Measurements from ENCODE around the gene PM20D1. TPM values are rescaled to one million over a fixed set of nuclear protein-coding genes. Genes with fewer than 3 reads are reported as not detected.

The PM20D1 gene
- total and polyA plus RNA-seq, 7 experiments from 2014 or later: 0.92 to 2.7 (median 1.9) TPM

- no peaks in the 10 kb centered on the region for H3K4me1 ChIP-seq (ENCODE audit: control insufficient read depth in 2 of 2, insufficient read depth in 2 of 2, low read length in 2 of 2)
- ChIA-PET CTCF (no interaction called here), POLR2A (no interaction called here)
- ATAC-seq (no peak), DNase-seq (no peak)
- H3K27ac ChIP-seq (ENCODE audit: low read depth, low read length): no peak overlapping the region
- H3K27me3 ChIP-seq (ENCODE audit: control insufficient read depth in 2 of 2, insufficient read depth in 2 of 2, low read length in 2 of 2): no peaks in the 10 kb centered on the region
- Mint-ChIP-seq H3K4me3 (no peak overlapping the region), H3K36me3 (peaks cover 3 to 48% (median 12%) of the 10 kb centered on the region in 5 donors), H3K9me3 (no peaks in the 10 kb centered on the region), H3K27me3 (no peaks in the 10 kb centered on the region), H3K4me1 (peaks cover 5 to 9% (median 8%) of the 10 kb centered on the region in 7 donors), H3K27ac (peak overlapping the region in 1 of 9 donors; percentile 20)
- H3K4me3 ChIP-seq (ENCODE audit: low read length): no peak overlapping the region
- intact Hi-C loops (cut with micrococcal nuclease): no loop called here
- peaks cover 0 to 82% (median 0%) of the 10 kb centered on the region in 3 experiments for H3K36me3 ChIP-seq (ENCODE audit: control insufficient read depth in 2 of 3, insufficient read depth in 3 of 3, low read length in 3 of 3)
- H3K9me3 ChIP-seq (ENCODE audit: control insufficient read depth in 2 of 3, low read length in 3 of 3): no peaks in the 10 kb centered on the region
Observed at GRCh38 chr1:205797168-205797567, 52.8 kb downstream of the PM20D1 start.

- Mint-ChIP-seq H3K27ac (peak overlapping the region in 2 of 9 donors; percentile 9 to 18), H3K4me3 (no peak overlapping the region), H3K36me3 (peaks cover 4 to 60% (median 16%) of the 10 kb centered on the region in 5 donors), H3K4me1 (peaks cover 0 to 7% (median 0%) of the 10 kb centered on the region in 7 donors), H3K27me3 (no peaks in the 10 kb centered on the region), H3K9me3 (no peaks in the 10 kb centered on the region)
- CTCF ChIA-PET: interaction anchor here (0.5 to 7.3 kb wide), 5 partner anchors 17 to 327 kb away, joined by 3 to 169 read pairs (median 3); no protein-coding TSS in a partner anchor
- peaks cover 0 to 92% (median 0%) of the 10 kb centered on the region in 3 experiments for H3K36me3 ChIP-seq (ENCODE audit: control insufficient read depth in 2 of 3, insufficient read depth in 3 of 3, low read length in 3 of 3)
- H3K9me3 ChIP-seq (ENCODE audit: control insufficient read depth in 2 of 3, low read length in 3 of 3): no peaks in the 10 kb centered on the region
- POLR2A ChIA-PET: interaction anchor here (1.1 kb wide), 1 partner anchor 16 kb away, joined by 3 read pairs; no protein-coding TSS in a partner anchor
- no peaks in the 10 kb centered on the region for H3K27me3 ChIP-seq (ENCODE audit: control insufficient read depth in 2 of 2, insufficient read depth in 2 of 2, low read length in 2 of 2)
- H3K27ac ChIP-seq (ENCODE audit: low read depth, low read length): no peak overlapping the region
- no peak for ATAC-seq
- H3K4me3 ChIP-seq (ENCODE audit: low read length): no peak overlapping the region
- H3K4me1 ChIP-seq (ENCODE audit: control insufficient read depth in 2 of 2, insufficient read depth in 2 of 2, low read length in 2 of 2): no peaks in the 10 kb centered on the region
- intact Hi-C loops (cut with micrococcal nuclease): no loop called here
- DNase-seq: no peak
Observed at GRCh38 chr1:205794011-205794730, 55.8 kb downstream of the PM20D1 start.

- Histone ChIP-seq H3K36me3 (ENCODE audit: control insufficient read depth in 2 of 3, insufficient read depth in 3 of 3, low read length in 3 of 3) (peaks cover 0 to 83% (median 0%) of the 10 kb centered on the region in 3 experiments), H3K27ac (ENCODE audit: low read depth, low read length) (no peak overlapping the region), H3K4me1 (ENCODE audit: control insufficient read depth in 2 of 2, insufficient read depth in 2 of 2, low read length in 2 of 2) (no peaks in the 10 kb centered on the region), H3K4me3 (ENCODE audit: low read length) (no peak overlapping the region), H3K27me3 (ENCODE audit: control insufficient read depth in 2 of 2, insufficient read depth in 2 of 2, low read length in 2 of 2) (no peaks in the 10 kb centered on the region), H3K9me3 (ENCODE audit: control insufficient read depth in 2 of 3, low read length in 3 of 3) (no peaks in the 10 kb centered on the region)
- Mint-ChIP-seq H3K27me3 (no peaks in the 10 kb centered on the region), H3K4me1 (peaks cover 0 to 5% (median 0%) of the 10 kb centered on the region in 7 donors), H3K9me3 (no peaks in the 10 kb centered on the region), H3K27ac (peak overlapping the region in 2 of 9 donors; percentile 9 to 70), H3K36me3 (peaks cover 4 to 51% (median 10%) of the 10 kb centered on the region in 5 donors), H3K4me3 (no peak overlapping the region)
- intact Hi-C loops (cut with micrococcal nuclease): no loop called here
- ATAC-seq: no peak
- DNase-seq: no peak
- CTCF ChIA-PET: interaction anchor here (0.5 to 7.3 kb wide), 9 partner anchors 18 to 328 kb away, joined by 3 to 169 read pairs (median 5); no protein-coding TSS in a partner anchor
- POLR2A ChIA-PET: interaction anchor here (1.7 kb wide), 1 partner anchor 18 kb away, joined by 6 read pairs; no protein-coding TSS in a partner anchor
Observed at GRCh38 chr1:205792961-205793673, 56.8 kb downstream of the PM20D1 start.

- ChIA-PET POLR2A (interaction anchor here (1.4 to 1.7 kb wide), 2 partner anchors 19 to 185 kb away, joined by 6 read pairs; no protein-coding TSS in a partner anchor), CTCF (interaction anchor here (0.7 to 7.3 kb wide), 10 partner anchors 9 to 313 kb away, joined by 3 to 169 read pairs (median 4); partner anchors contain the start of gene PM20D1)
- no peak overlapping the region for H3K27ac ChIP-seq (ENCODE audit: low read depth, low read length)
- Mint-ChIP-seq H3K4me3 (no peak overlapping the region), H3K36me3 (peaks cover 4 to 45% (median 10%) of the 10 kb centered on the region in 5 donors), H3K4me1 (peaks cover 0 to 5% (median 0%) of the 10 kb centered on the region in 7 donors), H3K27ac (no peak overlapping the region), H3K9me3 (no peaks in the 10 kb centered on the region), H3K27me3 (no peaks in the 10 kb centered on the region)
- H3K36me3 ChIP-seq (ENCODE audit: control insufficient read depth in 2 of 3, insufficient read depth in 3 of 3, low read length in 3 of 3): peaks cover 0 to 77% (median 0%) of the 10 kb centered on the region in 3 experiments
- no peaks in the 10 kb centered on the region for H3K27me3 ChIP-seq (ENCODE audit: control insufficient read depth in 2 of 2, insufficient read depth in 2 of 2, low read length in 2 of 2)
- no peaks in the 10 kb centered on the region for H3K9me3 ChIP-seq (ENCODE audit: control insufficient read depth in 2 of 3, low read length in 3 of 3)
- intact Hi-C loops (cut with micrococcal nuclease): no loop called here
- DNase-seq (no peak), ATAC-seq (no peak)
- H3K4me1 ChIP-seq (ENCODE audit: control insufficient read depth in 2 of 2, insufficient read depth in 2 of 2, low read length in 2 of 2): no peaks in the 10 kb centered on the region
- no peak overlapping the region for H3K4me3 ChIP-seq (ENCODE audit: low read length)
Observed at GRCh38 chr1:205792481-205792881, 57.5 kb downstream of the PM20D1 start.

GRCh38 chr1:205791568-205792180 is 58.3 kb downstream of the PM20D1 start:
- peak overlapping the region in 1 of 9 donors; percentile 22 for H3K27ac Mint-ChIP-seq
- H3K4me3 Mint-ChIP-seq: no peak overlapping the region
- peaks cover 0 to 69% (median 0%) of the 10 kb centered on the region in 3 experiments for H3K36me3 ChIP-seq (ENCODE audit: control insufficient read depth in 2 of 3, insufficient read depth in 3 of 3, low read length in 3 of 3)
- H3K4me1 Mint-ChIP-seq: peaks cover 0 to 5% (median 0%) of the 10 kb centered on the region in 7 donors
- H3K27me3 ChIP-seq (ENCODE audit: control insufficient read depth in 2 of 2, insufficient read depth in 2 of 2, low read length in 2 of 2): no peaks in the 10 kb centered on the region
- POLR2A ChIA-PET: interaction anchor here (1.4 to 1.7 kb wide), 2 partner anchors 20 to 185 kb away, joined by 6 read pairs; no protein-coding TSS in a partner anchor
- intact Hi-C loops (cut with micrococcal nuclease): loop anchor here (1.0 kb wide), 5 partner anchors 116 to 315 kb away; no protein-coding TSS in a partner anchor
- CTCF ChIA-PET: interaction anchor here (0.6 to 7.3 kb wide), 12 partner anchors 8 to 314 kb away, joined by 3 to 169 read pairs (median 4); partner anchors contain the start of gene PM20D1
- no peak overlapping the region for H3K27ac ChIP-seq (ENCODE audit: low read depth, low read length)
- peak; percentile 93 for ATAC-seq
- no peaks in the 10 kb centered on the region for H3K27me3 Mint-ChIP-seq
- no peak overlapping the region for H3K4me3 ChIP-seq (ENCODE audit: low read length)
- H3K4me1 ChIP-seq (ENCODE audit: control insufficient read depth in 2 of 2, insufficient read depth in 2 of 2, low read length in 2 of 2): no peaks in the 10 kb centered on the region
- no peaks in the 10 kb centered on the region for H3K9me3 ChIP-seq (ENCODE audit: control insufficient read depth in 2 of 3, low read length in 3 of 3)
- DNase-seq: peak; percentile 28 to 68 (median 56)
- H3K9me3 Mint-ChIP-seq: no peaks in the 10 kb centered on the region
- H3K36me3 Mint-ChIP-seq: peaks cover 4 to 37% (median 9%) of the 10 kb centered on the region in 5 donors
